Hepatocyte (in vitro differentiated cells): Measurements from ENCODE around the gene LEMD2. TPM values are rescaled to one million over a fixed set of nuclear protein-coding genes. Genes with fewer than 3 reads are reported as not detected.
"Not testable (repeated sequence)": the region's sequence is repeated elsewhere in the genome, so short reads cannot be mapped to it uniquely, and the experiment has no call there.

Experiments used
- DNase-seq: peaks from one replicate; pipeline ENCODE4 v3.0.0-alpha.2; 2016; ENCODE audit warnings: low spot score
- H2AFZ ChIP-seq: fragments of 200-600 bp; sonication (generic); 2 replicates; pipeline ENCODE4 v1.6.0; 2016; ENCODE audit warnings: antibody characterized with exemption, mild to moderate bottlenecking
- H3K27ac ChIP-seq: fragments of 200-600 bp; sonication (generic); 2 replicates; pipeline ENCODE4 v1.5.1; 2016; ENCODE audit warnings: mild to moderate bottlenecking
- H3K27me3 ChIP-seq: fragments of 200-600 bp; sonication (generic); 2 replicates; pipeline ENCODE4 v1.6.1; 2016
- H3K36me3 ChIP-seq: fragments of 200-600 bp; sonication (generic); replicated peaks from 2 replicates; pipeline ENCODE4 v1.5.1; 2016; ENCODE audit warnings: low read depth; ENCODE audit not compliant: insufficient read depth
- H3K4me1 ChIP-seq: fragments of 200-600 bp; sonication (generic); 2 replicates; pipeline ENCODE4 v1.5.1; 2016; ENCODE audit warnings: mild to moderate bottlenecking, moderate library complexity; ENCODE audit not compliant: insufficient read depth
- H3K4me2 ChIP-seq: fragments of 200-600 bp; sonication (generic); 2 replicates; pipeline ENCODE4 v1.6.0; 2016
- H3K4me3 ChIP-seq: fragments of 200-600 bp; sonication (generic); 2 replicates; pipeline ENCODE4 v1.5.1; 2016; ENCODE audit warnings: mild to moderate bottlenecking
- H3K79me2 ChIP-seq: fragments of 200-600 bp; sonication (generic); 2 replicates; pipeline ENCODE4 v1.6.0; 2017; ENCODE audit warnings: mild to moderate bottlenecking
- H3K9me2 ChIP-seq: fragments of 200-600 bp; sonication (generic); replicated peaks from 2 replicates; pipeline ENCODE4 v1.6.0; 2017; ENCODE audit warnings: mild to moderate bottlenecking; ENCODE audit not compliant: insufficient read depth
- H3K9me3 ChIP-seq: fragments of 200-600 bp; sonication (generic); 2 replicates; pipeline ENCODE4 v1.5.1; 2016; ENCODE audit warnings: low read depth, mild to moderate bottlenecking
- H4K20me1 ChIP-seq: fragments of 200-600 bp; sonication (generic); 2 replicates; pipeline ENCODE4 v1.6.0; 2016; ENCODE audit warnings: mild to moderate bottlenecking; ENCODE audit not compliant: insufficient read depth, poor library complexity, severe bottlenecking
- EZH2 ChIP-seq: fragments of 200-600 bp; sonication (generic); IDR thresholded peaks from 2 replicates; pipeline ENCODE4 v1.6.1; 2016; ENCODE audit warnings: antibody characterized with exemption, mild to moderate bottlenecking, borderline replicate concordance
- EZH2phosphoT487 ChIP-seq: fragments of 200-600 bp; sonication (generic); IDR thresholded peaks from one replicate; pipeline ENCODE4 v1.6.1; 2018; ENCODE audit warnings: antibody characterized with exemption, mild to moderate bottlenecking, low read depth, moderate library complexity; ENCODE audit not compliant: unreplicated experiment, severe bottlenecking
- WGBS: methylation state at CpG from one replicate; pipeline ENCODE4 v1.1.6; 2016; ENCODE audit warnings: low lambda C conversion rate; ENCODE audit errors: missing lambda C conversion rate; 5-methylcytosine and 5-hydroxymethylcytosine counted together
- polyA plus RNA-seq: library from polyadenylated mRNA; unstranded; fragments of >200 nt; fragmentation: Nextera tagmentation; extraction: Ambion mirVana; gene quantifications from 2 replicates; pipeline ENCODE4 v1.2.1, GENCODE V29; 2016
- total RNA-seq: library from RNA; depleted of rRNA; stranded (reverse); fragments of >200 nt; gene quantifications from 2 replicates; pipeline ENCODE4 v1.2.3, GENCODE V29; 2014
- TF ChIP-seq, protein P1 (sequence below): fragments of 200-600 bp; sonication (generic); IDR thresholded peaks from 2 replicates; pipeline ENCODE4 v1.5.1; 2016; ENCODE audit warnings: antibody characterized with exemption, mild to moderate bottlenecking; ENCODE audit not compliant: poor library complexity

The LEMD2 gene
- total and polyA plus RNA-seq, 2 experiments from 2014 or later: 38.1 to 66.3 TPM

DNA sequence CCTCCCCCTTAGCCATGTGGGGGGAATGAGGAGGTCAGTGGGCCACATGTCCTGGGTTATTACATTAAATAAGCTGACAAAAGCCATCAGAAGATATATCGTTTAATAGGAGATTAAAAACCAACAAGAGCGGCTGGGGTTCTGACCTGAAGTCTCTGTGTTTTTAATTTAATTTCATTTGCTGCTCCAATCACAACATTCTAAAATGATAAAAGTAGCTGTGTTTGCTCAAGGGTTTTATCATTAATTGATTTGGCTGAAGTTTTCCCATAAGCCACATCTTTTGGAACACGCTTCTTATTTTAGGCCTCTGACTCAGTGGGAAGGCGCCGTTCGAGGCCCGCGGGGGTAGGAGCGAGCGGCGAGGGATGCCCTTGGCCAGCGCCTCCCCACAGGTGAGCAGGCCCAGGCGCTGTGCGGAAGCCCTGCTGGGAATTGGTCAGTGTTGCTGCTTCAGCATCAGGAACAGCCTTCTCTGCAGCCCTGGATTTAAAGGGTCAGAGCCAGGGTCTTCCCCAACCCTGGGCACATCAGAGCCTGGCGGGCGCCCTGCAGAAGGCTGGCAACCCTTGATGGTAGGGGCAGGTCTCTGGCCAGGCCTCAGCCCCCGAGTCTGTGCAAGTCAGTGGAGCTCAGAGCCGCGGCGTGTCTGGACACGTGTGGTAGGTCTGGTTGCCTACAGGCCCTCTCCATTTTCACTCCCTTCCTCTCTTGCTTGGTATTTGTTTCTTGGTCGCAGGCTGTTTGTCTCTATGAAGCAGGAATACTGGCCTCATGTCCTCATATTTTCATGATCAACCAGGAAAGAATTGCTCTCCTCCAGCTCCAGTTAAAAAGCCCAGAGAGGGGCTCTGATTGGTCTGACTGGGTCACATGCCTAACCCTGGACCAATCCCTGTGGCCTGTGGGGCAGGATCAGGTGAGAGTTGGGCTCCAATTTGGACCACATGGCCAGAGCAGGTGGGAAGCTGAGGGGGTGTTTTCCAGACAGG, 45.8 kb upstream of the LEMD2 start:
- TF ChIP-seq EZH2phosphoT487 (no peak), EZH2 (no peak)
- TF ChIP-seq, protein P1, sequence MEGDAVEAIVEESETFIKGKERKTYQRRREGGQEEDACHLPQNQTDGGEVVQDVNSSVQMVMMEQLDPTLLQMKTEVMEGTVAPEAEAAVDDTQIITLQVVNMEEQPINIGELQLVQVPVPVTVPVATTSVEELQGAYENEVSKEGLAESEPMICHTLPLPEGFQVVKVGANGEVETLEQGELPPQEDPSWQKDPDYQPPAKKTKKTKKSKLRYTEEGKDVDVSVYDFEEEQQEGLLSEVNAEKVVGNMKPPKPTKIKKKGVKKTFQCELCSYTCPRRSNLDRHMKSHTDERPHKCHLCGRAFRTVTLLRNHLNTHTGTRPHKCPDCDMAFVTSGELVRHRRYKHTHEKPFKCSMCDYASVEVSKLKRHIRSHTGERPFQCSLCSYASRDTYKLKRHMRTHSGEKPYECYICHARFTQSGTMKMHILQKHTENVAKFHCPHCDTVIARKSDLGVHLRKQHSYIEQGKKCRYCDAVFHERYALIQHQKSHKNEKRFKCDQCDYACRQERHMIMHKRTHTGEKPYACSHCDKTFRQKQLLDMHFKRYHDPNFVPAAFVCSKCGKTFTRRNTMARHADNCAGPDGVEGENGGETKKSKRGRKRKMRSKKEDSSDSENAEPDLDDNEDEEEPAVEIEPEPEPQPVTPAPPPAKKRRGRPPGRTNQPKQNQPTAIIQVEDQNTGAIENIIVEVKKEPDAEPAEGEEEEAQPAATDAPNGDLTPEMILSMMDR: no peak
- Histone ChIP-seq H4K20me1 (no peaks in the 10 kb centered on the region), H3K36me3 (no peaks in the 10 kb centered on the region), H3K79me2 (no peaks in the 10 kb centered on the region), H3K27ac (no peak overlapping the region), H3K9me2 (no peaks in the 10 kb centered on the region), H3K9me3 (no peaks in the 10 kb centered on the region), H2AFZ (no peak overlapping the region), H3K27me3 (no peaks in the 10 kb centered on the region), H3K4me1 (peaks cover 19% of the 10 kb centered on the region), H3K4me2 (no peak overlapping the region), H3K4me3 (no peak overlapping the region)
- 92% methylated on average over 22 of the region's 22 CpGs for WGBS
- no peak for DNase-seq

DNA sequence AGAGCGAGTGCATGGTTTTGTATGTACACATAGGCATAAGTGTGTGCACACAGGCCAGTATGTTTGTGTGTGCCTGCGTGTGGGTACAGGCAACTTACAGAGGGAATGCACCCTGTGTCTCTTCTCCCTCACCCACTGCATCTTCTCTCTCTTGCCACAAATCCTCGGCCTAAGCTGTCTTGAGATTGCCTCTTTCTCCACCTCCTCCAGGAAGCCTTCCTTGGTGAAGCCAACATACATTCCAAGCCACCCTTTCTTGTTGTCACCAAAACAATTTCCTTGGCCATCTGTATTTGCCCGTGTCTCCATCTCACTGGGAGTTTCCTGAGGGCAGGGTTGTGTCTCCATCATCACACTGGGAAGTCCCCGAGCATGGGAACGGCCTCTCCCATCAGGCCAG, 44.7 kb upstream of the LEMD2 start:
- Histone ChIP-seq H3K4me1 (peaks cover 13% of the 10 kb centered on the region), H3K4me3 (no peak overlapping the region), H2AFZ (no peak overlapping the region), H4K20me1 (no peaks in the 10 kb centered on the region), H3K36me3 (no peaks in the 10 kb centered on the region), H3K9me2 (no peaks in the 10 kb centered on the region), H3K79me2 (no peaks in the 10 kb centered on the region), H3K27me3 (no peaks in the 10 kb centered on the region), H3K9me3 (no peaks in the 10 kb centered on the region), H3K4me2 (no peak overlapping the region), H3K27ac (no peak overlapping the region)
- DNase-seq: no peak
- TF ChIP-seq, protein P1: no peak
- no peak for TF ChIP-seq EZH2
- TF ChIP-seq EZH2phosphoT487: no peak
- WGBS: 96% methylated on average over 6 of the region's 6 CpGs

DNA sequence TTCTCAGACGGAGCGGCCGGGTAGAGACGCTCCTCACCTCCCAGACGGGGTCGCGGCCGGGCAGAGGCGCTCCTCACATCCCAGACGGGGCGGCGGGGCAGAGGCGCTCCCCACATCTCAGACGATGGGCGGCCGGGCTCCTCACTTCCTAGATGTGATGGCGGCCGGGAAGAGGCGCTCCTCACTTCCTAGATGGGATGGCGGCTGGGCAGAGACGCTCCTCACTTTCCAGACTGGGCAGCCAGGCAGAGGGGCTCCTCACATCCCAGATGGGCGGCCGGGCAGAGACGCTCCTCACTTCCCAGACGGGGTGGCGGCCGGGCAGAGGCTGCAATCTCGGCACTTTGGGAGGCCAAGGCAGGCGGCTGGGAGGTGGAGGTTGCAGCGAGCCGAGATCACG, 43.9 kb upstream of the LEMD2 start:
- not testable (repeated sequence) for H3K27me3 ChIP-seq, H3K9me2 ChIP-seq, DNase-seq, H2AFZ ChIP-seq, H3K79me2 ChIP-seq, H3K4me2 ChIP-seq, H3K27ac ChIP-seq, H3K9me3 ChIP-seq, H3K36me3 ChIP-seq, H4K20me1 ChIP-seq, H3K4me3 ChIP-seq
- no CpG with 5 or more reads among the region's 32 CpGs for WGBS
- H3K4me1 ChIP-seq: peaks cover 13% of the 10 kb centered on the region

DNA sequence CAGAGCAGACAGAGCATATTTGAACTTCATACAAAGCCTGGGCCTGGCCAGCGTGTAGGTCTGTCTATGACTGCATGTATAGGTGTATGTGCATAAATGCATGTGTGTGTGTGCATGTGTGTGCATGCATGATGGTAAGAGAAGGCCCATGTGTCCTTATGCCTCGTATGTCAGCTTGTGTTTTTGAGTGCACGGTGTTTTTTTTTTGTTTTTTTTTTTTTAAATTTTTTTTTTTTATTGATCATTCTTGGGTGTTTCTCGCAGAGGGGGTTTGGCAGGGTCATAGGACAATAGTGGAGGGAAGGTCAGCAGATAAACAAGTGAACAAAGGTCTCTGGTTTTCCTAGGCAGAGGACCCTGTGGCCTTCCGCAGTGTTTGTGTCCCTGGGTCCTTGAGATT, 42.8 kb upstream of the LEMD2 start:
- H3K4me2 ChIP-seq, H3K4me3 ChIP-seq, H3K27me3 ChIP-seq, H3K9me3 ChIP-seq, H3K36me3 ChIP-seq, H4K20me1 ChIP-seq, H3K27ac ChIP-seq, DNase-seq, H3K79me2 ChIP-seq, H3K9me2 ChIP-seq, H2AFZ ChIP-seq: not testable (repeated sequence)
- peaks cover 23% of the 10 kb centered on the region for H3K4me1 ChIP-seq
- 78% methylated on average over 4 of the region's 5 CpGs for WGBS
